ENCODE data around the gene APCDD1L.

GRCh38 chr20:58446960-58447265 lies 68.3 kb downstream of the APCDD1L start:
- TF ChIP-seq, protein P1, sequence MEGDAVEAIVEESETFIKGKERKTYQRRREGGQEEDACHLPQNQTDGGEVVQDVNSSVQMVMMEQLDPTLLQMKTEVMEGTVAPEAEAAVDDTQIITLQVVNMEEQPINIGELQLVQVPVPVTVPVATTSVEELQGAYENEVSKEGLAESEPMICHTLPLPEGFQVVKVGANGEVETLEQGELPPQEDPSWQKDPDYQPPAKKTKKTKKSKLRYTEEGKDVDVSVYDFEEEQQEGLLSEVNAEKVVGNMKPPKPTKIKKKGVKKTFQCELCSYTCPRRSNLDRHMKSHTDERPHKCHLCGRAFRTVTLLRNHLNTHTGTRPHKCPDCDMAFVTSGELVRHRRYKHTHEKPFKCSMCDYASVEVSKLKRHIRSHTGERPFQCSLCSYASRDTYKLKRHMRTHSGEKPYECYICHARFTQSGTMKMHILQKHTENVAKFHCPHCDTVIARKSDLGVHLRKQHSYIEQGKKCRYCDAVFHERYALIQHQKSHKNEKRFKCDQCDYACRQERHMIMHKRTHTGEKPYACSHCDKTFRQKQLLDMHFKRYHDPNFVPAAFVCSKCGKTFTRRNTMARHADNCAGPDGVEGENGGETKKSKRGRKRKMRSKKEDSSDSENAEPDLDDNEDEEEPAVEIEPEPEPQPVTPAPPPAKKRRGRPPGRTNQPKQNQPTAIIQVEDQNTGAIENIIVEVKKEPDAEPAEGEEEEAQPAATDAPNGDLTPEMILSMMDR (IDR thresholded peaks at IDR 0.05), result no peak
- TF ChIP-seq ZFX (IDR thresholded peaks at IDR 0.05; ENCODE audit: borderline replicate concordance), result no peak

All from 22Rv1 (cell line).